Glomerular visceral epithelial cell (primary cell): ENCODE measurements around the gene NDUFC1.
"Not testable (repeated sequence)": the region's sequence is repeated elsewhere in the genome, so short reads cannot be mapped to it uniquely, and the experiment has no call there.

Source experiments
- DNase-seq: peaks from one replicate; pipeline ENCODE4 v3.0.0-alpha.2; 2016; ENCODE audit errors: extremely low spot score

The NDUFC1 gene

GRCh38 chr4:139297001-139297410 lies 5.3 kb downstream of the NDUFC1 start:
- DNase-seq: no peak

GRCh38 chr4:139295942-139296299 lies 6.4 kb downstream of the NDUFC1 start:
- DNase-seq: no peak

GRCh38 chr4:139295206-139295941 lies 6.9 kb downstream of the NDUFC1 start:
- DNase-seq: peak; percentile 93

- DNase-seq: no peak
Observed at GRCh38 chr4:139286186-139286698, 16.0 kb downstream of the NDUFC1 start.

GRCh38 chr4:139282721-139283075 lies 19.6 kb downstream of the NDUFC1 start:
- DNase-seq: no peak

- DNase-seq: no peak
Observed at GRCh38 chr4:139282065-139282720, 20.1 kb downstream of the NDUFC1 start.

- DNase-seq: peak; percentile 49
Observed at GRCh38 chr4:139279760-139280620, 22.3 kb downstream of the NDUFC1 start, which contains the start of gene MGARP. MGARP (minus strand) TSS chr4:139280225; CDS start chr4:139280158, 67 bp downstream.

GRCh38 chr4:139278912-139279759 lies 23.1 kb downstream of the NDUFC1 start:
- DNase-seq: no peak

- DNase-seq: no peak
Observed at GRCh38 chr4:139278485-139278884, 23.8 kb downstream of the NDUFC1 start.

- no peak for DNase-seq
Observed at GRCh38 chr4:139275281-139275735, 27.0 kb downstream of the NDUFC1 start.

GRCh38 chr4:139274790-139275189 lies 27.5 kb downstream of the NDUFC1 start:
- DNase-seq: no peak

GRCh38 chr4:139273835-139274234 lies 28.4 kb downstream of the NDUFC1 start:
- no peak for DNase-seq

GRCh38 chr4:139267301-139267700 lies 35.0 kb downstream of the NDUFC1 start:
- no peak for DNase-seq

GRCh38 chr4:139266583-139267257 lies 35.6 kb downstream of the NDUFC1 start:
- peak; percentile 72 for DNase-seq

GRCh38 chr4:139266208-139266582 lies 36.1 kb downstream of the NDUFC1 start:
- DNase-seq: no peak

GRCh38 chr4:139265654-139266053 lies 36.6 kb downstream of the NDUFC1 start:
- DNase-seq: no peak

- no peak for DNase-seq
Observed at GRCh38 chr4:139256349-139256748, 45.9 kb downstream of the NDUFC1 start.

GRCh38 chr4:139255581-139255980 lies 46.7 kb downstream of the NDUFC1 start:
- not testable (repeated sequence) for DNase-seq

- DNase-seq: no peak
Observed at GRCh38 chr4:139253713-139254112, 48.6 kb downstream of the NDUFC1 start.

GRCh38 chr4:139253046-139253445 lies 49.2 kb downstream of the NDUFC1 start:
- DNase-seq: no peak
